Activated T-helper 1 cell treated with anti-CD3 and anti-CD28 coated beads, Interleukin-2, amount 50 U/mL, for 16 hours (primary cell): Measurements from ENCODE around the gene PARP11.

Experiments used
- DNase-seq, 2 donors: peaks; one replicate each; pipeline ENCODE4 v3.0.0-alpha.2; 2020; ENCODE audit warnings: low read depth in 1 of 2, low spot score in 1 of 2

Gene PARP11

GRCh38 chr12:3827301-3828000 is 45.7 kb downstream of the PARP11 start:
- DNase-seq: no peak

DNA sequence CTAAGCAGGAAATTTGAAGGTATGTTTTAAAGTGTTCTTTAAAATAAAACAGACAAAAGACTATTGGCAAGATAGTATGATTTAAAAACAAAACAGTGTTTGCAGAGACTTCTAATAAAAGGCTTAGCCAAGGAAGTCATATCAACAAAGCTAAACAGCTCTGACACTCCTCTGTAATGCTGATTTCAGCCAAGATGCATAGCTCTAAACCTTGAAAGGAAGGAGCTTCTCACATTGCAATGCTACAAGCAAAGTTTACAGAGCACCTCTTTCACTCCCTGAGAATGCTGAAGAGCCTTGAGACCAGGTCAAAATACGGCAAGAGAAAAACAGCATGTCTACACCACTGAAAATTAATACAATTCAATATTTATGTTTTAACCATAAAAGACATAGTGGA is 51.8 kb downstream of the PARP11 start:
- DNase-seq: no peak

- no peak for DNase-seq
Measured at GRCh38 chr12:3820122-3820521, 53.1 kb downstream of the PARP11 start.

- no peak for DNase-seq
Measured at GRCh38 chr12:3816266-3816665, 56.9 kb downstream of the PARP11 start.

DNA sequence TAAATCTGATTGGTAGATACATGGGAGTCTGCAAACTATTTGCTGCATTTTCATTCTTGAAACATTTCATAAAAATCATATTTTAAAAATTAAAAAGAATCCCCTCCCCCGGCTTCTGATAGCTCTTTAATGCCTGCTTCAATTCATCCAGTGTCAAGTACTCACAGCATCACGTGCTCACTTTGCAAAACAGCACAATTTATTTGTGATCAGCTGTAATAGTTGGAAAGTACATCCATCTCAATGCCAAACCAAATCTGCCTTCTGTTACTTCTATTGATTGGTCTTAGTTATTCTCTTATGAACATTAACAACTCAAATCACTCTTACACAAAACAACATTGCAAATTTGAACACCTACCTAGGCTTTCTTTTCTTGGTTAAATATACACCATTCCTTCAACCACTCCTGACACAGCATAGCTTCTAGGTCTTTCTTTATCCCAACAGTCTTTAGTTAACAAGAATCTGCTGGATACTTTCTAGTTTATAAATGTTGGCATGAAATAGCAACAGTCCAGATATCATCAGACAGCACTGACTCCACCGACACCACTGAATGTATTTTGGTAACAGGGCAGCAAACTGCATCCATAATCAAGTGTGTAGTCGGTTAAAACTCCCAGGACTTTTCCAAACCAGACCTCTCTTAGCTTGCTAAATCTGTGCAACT is 58.0 kb downstream of the PARP11 start:
- no peak for DNase-seq

DNA sequence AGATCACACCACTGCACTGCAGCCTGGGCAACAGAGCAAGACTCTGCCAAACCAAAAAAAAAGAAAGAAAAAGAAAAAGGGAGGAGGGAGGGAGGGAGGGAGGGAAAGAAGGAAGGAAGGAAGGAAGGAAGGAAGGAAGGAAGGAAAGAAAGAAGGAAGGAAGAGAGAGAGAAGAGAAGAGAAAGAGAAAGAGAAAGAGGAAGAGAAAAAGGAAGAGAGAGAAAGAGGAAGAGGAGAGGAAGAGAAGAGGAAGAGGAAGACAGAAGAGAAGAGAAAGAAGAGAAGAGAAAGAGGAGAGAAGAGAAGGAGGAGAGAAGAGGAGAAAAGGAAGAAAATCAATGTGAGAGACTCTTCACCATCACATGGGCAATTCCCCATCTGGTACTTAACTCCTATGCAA is 62.7 kb downstream of the PARP11 start:
- no peak for DNase-seq

GRCh38 chr12:3810016-3810370 is 63.2 kb downstream of the PARP11 start:
- DNase-seq: no peak

GRCh38 chr12:3809357-3810015 is 63.7 kb downstream of the PARP11 start:
- DNase-seq: no peak

DNA sequence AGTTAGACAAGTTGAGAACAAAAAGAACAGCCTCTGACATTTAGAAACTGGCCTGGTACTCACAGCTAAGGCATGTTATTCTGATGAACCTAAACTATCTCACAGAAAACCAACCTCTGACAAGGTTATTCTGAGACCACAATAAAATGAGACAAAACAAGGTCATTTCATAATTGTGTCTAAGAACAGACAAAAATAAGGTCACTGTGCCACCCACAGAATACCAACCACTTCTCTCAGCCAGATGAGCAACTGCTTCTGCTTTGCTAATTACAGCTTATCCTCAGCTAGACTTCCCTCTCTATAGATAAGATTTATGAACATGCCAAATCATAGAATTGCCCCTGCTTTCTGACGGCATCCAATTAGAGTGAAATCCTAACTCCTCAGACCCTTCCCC is 68.1 kb downstream of the PARP11 start:
- DNase-seq: no peak

- DNase-seq: peak; percentile 34 to 39
Measured at GRCh38 chr12:3803865-3804472, 69.2 kb downstream of the PARP11 start.

GRCh38 chr12:3802721-3803120 is 70.5 kb downstream of the PARP11 start:
- no peak for DNase-seq

GRCh38 chr12:3797531-3798048 is 75.6 kb downstream of the PARP11 start:
- no peak for DNase-seq

- DNase-seq: no peak
Measured at GRCh38 chr12:3795492-3796133, 77.6 kb downstream of the PARP11 start.

DNA sequence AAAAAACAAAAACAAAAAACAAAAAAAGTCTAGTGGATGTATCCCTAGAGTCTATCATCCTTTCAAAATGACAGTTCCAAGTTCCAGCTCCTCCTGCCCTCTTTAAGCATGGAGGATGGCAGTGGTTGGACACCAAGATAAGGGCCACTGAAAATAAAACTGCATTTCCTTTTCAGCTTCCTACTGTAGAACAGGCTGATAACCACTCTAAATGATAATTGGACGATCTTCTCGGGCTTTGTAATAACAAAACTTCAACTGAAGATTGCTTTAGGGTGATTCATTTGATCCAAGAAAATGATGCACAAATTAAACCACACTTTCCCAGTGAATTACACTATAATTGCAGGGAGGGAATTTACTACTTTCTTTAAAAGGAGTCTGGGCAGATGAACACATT is 78.1 kb downstream of the PARP11 start:
- DNase-seq: no peak

DNA sequence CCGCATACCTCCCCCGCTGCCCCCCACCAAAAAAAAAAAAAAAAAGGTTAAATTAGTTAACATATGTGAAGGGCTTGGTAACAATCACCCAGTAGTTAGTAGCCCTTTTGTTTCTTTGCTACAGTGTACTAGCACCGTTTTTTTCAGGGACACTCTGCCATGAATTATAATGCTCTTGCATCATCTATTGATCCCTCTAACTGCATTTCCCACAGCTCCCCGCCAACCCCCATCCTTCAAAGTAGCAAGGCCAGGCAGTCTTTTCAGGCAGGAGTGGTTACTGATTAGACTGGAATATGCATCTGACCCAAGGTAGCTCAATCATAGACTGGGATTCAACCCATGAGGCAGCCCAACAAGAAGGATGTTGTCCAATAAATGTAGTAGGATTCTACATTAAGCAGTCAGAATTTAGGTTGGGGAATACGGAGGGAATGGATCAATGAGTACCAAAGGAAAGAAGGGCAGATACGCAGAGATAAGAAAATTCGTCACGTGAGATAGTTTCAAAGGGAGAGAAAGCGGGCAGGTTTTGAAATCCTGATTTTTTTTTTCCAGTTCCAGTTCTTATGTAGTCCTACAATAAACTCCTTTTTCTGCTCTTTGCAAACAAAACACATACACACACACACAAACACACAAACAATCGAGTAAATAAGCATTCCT is 80.4 kb downstream of the PARP11 start:
- no peak for DNase-seq

DNA sequence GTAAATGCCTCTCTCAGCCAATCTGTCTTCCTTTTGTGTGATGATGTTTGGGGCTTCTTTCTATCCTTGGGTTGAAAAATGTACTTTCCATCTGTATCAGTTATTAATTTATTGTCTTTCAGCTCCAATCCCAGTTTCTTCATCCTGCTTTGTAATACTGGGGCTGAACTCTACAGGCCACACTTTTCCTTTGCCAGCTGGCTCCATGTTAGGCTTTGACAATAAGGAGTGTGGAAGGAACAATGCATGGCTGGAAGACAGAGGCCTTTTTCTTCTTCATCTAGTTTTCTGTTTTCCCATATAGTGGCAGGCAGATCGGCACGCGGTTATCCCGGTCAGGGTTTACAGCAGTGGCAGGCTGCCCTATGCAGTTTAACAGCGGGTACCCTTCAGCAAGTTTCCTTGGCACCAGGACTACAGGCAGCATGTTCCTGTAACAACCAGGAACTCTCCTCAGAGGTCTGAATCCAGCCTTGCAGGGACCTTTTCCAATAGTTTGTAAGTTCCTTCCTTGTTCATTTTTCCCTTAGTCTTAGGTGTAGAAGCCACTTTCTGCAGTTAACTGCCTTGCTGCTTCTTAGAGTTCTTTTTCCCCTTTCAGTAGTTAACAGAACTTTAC is 81.8 kb downstream of the PARP11 start:
- no peak for DNase-seq

GRCh38 chr12:3790642-3791041 is 82.6 kb downstream of the PARP11 start:
- no peak for DNase-seq

DNA sequence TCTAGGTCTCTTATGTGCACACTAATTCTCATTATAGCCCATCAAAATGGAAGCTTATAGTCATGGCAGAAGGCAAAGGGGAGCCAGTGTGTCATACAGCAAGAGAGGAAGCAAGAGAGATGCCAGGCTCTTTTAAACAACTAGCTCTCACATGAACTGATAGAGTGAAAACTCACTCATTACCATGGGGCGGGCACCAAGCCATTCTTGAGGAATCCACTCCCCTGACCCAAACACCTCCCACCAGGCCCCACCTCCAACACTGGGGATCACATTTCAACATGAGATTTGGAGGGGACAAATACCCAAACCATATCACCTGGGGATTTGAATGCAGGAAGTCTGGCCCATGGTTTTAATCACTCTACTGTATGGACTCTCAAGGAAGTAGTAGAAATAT is 83.4 kb downstream of the PARP11 start:
- DNase-seq: no peak

- no peak for DNase-seq
Measured at GRCh38 chr12:3777206-3777809, 95.9 kb downstream of the PARP11 start.
